ENCODE measurements around the gene RNF149. TPM values are rescaled to one million over a fixed set of nuclear protein-coding genes. Genes with fewer than 3 reads are reported as not detected.
A peak's percentile ranks its signal among the peaks of the same experiment; 100 is the strongest.

RNF149 gene
- total and polyA plus RNA-seq, 2 experiments from 2014 or later = 38.8 to 47.6 TPM

DNA sequence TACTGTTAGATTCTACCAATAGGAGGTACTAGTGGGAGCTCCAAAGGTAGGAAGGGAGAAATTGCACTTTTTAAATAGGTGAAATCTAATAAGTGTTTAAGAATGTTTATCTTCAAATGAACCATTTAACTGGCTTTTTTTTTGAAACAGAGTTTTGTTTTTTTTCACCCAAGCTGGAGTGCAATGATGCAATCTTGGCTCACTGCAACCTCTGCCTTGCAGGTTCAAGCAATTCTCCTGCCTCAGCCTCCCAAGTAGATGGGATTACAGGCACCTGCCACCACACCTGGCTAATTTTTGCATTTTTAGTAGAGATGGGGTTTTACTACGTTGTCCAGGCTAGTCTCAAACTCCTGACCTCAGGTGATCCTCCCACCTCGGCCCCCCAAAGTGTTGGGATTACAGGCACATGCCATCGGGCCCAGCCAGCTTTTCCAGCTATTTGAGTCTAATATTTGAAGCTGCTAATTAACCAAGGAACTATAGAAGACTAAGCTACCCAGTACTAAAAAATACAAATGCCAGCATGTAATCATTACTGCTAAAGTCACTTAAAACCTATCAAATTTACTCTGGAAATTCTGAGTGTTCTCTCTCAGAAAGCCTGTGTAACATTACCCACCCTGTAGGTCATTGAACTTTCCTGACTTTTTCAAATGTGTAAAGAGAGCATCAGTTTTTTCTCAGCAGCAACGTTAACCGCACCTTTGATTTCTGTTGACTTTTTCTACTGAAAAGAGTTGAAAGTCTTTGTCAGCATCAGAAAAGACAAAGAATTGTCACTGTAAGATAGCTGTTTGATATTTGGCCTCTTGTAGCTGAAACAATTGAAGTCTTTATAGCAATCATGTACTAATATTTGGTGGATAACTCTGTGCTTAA is 24.6 kb upstream of the RNF149 start:
- peaks cover 22% of the 10 kb centered on the region for H3K4me1 Mint-ChIP-seq
- no peaks in the 10 kb centered on the region for H4K20me1 ChIP-seq (replicated peaks; ENCODE audit: insufficient read depth)
- no peak overlapping the region for H3K27ac Mint-ChIP-seq
- peaks cover 2% of the 10 kb centered on the region for H3K27me3 Mint-ChIP-seq (ENCODE audit: insufficient read depth, low read depth, poor library complexity)
- TF ChIP-seq CTCF (conservative IDR thresholded peaks at IDR 0.05; ENCODE audit: low read depth in 2 of 2) (peak; percentile 31 to 32; a peak in 3 of 4 replicates), EZH2 (IDR thresholded peaks at IDR 0.05; ENCODE audit: low read depth, unreplicated experiment) (no peak)
- H3K4me3 ChIP-seq = no peak overlapping the region
- H3K36me3 ChIP-seq (ENCODE audit: insufficient read depth) = no peaks in the 10 kb centered on the region
- no peak overlapping the region for H3K4me2 ChIP-seq
- H3K27me3 ChIP-seq (ENCODE audit: insufficient read depth) = no peaks in the 10 kb centered on the region
- H3K4me1 ChIP-seq (ENCODE audit: insufficient read depth) = peaks cover 35% of the 10 kb centered on the region
- DNase-seq (ENCODE audit: low spot score) (peak; percentile 31), ATAC-seq (no peak)
- H3K4me3 Mint-ChIP-seq = no peak overlapping the region
- H3F3A ChIP-seq (replicated peaks; ENCODE audit: low read depth) = 0 out of 2 replicates have a peak, but pooled peaks cover 6% of the 10 kb centered on the region
- H3K9me2 ChIP-seq (ENCODE audit: insufficient read depth) = 0 out of 2 replicates have a peak, but pooled peaks cover 8% of the 10 kb centered on the region
- no peaks in the 10 kb centered on the region for H3K79me2 ChIP-seq (replicated peaks; ENCODE audit: insufficient read depth)
- H2AFZ ChIP-seq = no peak overlapping the region
- H3K36me3 Mint-ChIP-seq (ENCODE audit: low read depth) = no peaks in the 10 kb centered on the region
- no peak overlapping the region for H3K27ac ChIP-seq (ENCODE audit: low read depth)
- H3K9me3 Mint-ChIP-seq = no peaks in the 10 kb centered on the region

DNA sequence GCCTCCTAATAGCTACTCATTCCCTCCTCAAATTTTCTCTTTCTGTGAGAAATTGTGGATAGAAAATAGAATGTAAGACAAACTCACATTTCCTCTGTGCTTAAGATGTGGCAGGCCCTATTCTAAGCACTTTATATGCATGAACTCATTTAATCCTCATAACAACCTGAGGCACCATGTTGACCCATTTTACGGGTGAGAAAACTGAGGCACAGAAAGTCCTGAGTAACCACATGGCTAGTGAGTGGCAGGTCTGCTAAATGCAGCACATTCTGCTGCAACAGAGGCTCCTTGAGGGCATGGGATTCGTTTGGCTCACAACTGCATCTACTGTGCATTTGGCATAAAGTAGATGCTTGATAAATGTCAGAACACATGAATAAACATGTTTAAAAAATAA is 22.7 kb upstream of the RNF149 start:
- H2AFZ ChIP-seq = no peak overlapping the region
- H3K4me3 Mint-ChIP-seq = no peak overlapping the region
- H3K27ac ChIP-seq (ENCODE audit: low read depth) = no peak overlapping the region
- TF ChIP-seq REST (IDR thresholded peaks at IDR 0.05; ENCODE audit: unreplicated experiment) = no peak
- TF ChIP-seq, protein P1, sequence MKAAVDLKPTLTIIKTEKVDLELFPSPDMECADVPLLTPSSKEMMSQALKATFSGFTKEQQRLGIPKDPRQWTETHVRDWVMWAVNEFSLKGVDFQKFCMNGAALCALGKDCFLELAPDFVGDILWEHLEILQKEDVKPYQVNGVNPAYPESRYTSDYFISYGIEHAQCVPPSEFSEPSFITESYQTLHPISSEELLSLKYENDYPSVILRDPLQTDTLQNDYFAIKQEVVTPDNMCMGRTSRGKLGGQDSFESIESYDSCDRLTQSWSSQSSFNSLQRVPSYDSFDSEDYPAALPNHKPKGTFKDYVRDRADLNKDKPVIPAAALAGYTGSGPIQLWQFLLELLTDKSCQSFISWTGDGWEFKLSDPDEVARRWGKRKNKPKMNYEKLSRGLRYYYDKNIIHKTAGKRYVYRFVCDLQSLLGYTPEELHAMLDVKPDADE (IDR thresholded peaks at IDR 0.05) = no peak
- TF ChIP-seq, protein P2, sequence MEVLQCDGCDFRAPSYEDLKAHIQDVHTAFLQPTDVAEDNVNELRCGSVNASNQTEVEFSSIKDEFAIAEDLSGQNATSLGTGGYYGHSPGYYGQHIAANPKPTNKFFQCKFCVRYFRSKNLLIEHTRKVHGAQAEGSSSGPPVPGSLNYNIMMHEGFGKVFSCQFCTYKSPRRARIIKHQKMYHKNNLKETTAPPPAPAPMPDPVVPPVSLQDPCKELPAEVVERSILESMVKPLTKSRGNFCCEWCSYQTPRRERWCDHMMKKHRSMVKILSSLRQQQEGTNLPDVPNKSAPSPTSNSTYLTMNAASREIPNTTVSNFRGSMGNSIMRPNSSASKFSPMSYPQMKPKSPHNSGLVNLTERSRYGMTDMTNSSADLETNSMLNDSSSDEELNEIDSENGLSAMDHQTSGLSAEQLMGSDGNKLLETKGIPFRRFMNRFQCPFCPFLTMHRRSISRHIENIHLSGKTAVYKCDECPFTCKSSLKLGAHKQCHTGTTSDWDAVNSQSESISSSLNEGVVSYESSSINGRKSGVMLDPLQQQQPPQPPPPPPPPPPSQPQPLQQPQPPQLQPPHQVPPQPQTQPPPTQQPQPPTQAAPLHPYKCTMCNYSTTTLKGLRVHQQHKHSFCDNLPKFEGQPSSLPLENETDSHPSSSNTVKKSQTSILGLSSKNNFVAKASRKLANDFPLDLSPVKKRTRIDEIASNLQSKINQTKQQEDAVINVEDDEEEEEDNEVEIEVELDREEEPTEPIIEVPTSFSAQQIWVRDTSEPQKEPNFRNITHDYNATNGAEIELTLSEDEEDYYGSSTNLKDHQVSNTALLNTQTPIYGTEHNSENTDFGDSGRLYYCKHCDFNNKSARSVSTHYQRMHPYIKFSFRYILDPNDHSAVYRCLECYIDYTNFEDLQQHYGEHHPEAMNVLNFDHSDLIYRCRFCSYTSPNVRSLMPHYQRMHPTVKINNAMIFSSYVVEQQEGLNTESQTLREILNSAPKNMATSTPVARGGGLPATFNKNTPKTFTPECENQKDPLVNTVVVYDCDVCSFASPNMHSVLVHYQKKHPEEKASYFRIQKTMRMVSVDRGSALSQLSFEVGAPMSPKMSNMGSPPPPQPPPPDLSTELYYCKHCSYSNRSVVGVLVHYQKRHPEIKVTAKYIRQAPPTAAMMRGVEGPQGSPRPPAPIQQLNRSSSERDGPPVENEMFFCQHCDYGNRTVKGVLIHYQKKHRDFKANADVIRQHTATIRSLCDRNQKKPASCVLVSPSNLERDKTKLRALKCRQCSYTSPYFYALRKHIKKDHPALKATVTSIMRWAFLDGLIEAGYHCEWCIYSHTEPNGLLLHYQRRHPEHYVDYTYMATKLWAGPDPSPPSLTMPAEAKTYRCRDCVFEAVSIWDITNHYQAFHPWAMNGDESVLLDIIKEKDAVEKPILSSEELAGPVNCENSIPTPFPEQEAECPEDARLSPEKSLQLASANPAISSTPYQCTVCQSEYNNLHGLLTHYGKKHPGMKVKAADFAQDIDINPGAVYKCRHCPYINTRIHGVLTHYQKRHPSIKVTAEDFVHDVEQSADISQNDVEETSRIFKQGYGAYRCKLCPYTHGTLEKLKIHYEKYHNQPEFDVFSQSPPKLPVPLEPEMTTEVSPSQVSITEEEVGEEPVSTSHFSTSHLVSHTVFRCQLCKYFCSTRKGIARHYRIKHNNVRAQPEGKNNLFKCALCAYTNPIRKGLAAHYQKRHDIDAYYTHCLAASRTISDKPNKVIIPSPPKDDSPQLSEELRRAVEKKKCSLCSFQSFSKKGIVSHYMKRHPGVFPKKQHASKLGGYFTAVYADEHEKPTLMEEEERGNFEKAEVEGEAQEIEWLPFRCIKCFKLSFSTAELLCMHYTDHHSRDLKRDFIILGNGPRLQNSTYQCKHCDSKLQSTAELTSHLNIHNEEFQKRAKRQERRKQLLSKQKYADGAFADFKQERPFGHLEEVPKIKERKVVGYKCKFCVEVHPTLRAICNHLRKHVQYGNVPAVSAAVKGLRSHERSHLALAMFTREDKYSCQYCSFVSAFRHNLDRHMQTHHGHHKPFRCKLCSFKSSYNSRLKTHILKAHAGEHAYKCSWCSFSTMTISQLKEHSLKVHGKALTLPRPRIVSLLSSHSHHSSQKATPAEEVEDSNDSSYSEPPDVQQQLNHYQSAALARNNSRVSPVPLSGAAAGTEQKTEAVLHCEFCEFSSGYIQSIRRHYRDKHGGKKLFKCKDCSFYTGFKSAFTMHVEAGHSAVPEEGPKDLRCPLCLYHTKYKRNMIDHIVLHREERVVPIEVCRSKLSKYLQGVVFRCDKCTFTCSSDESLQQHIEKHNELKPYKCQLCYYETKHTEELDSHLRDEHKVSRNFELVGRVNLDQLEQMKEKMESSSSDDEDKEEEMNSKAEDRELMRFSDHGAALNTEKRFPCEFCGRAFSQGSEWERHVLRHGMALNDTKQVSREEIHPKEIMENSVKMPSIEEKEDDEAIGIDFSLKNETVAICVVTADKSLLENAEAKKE (CRISPR knock-in tag; IDR thresholded peaks at IDR 0.05) = no peak
- no peak for TF ChIP-seq ZNF331 (CRISPR knock-in tag; IDR thresholded peaks at IDR 0.05; ENCODE audit: low read depth)
- no peak for TF ChIP-seq NANOG (IDR thresholded peaks at IDR 0.05; ENCODE audit: borderline replicate concordance)

More for the DNA sequence above, 22.7 kb upstream of the RNF149 start:
- DNase-seq (ENCODE audit: low spot score) = no peak
- Histone ChIP-seq H3K4me3 (no peak overlapping the region), H3K9me2 (ENCODE audit: insufficient read depth) (peaks cover 14% of the 10 kb centered on the region; the same call in 1 of the 2 replicates), H3K4me2 (peak overlapping the region; percentile 68; the same call in 1 of the 2 replicates), H3K27me3 (ENCODE audit: insufficient read depth) (no peaks in the 10 kb centered on the region), H3K4me1 (ENCODE audit: insufficient read depth) (peaks cover 41% of the 10 kb centered on the region), H3K36me3 (ENCODE audit: insufficient read depth) (no peaks in the 10 kb centered on the region), H3F3A (replicated peaks; ENCODE audit: low read depth) (0 out of 2 replicates have a peak, but pooled peaks cover 6% of the 10 kb centered on the region), H4K20me1 (replicated peaks; ENCODE audit: insufficient read depth) (no peaks in the 10 kb centered on the region), H3K79me2 (replicated peaks; ENCODE audit: insufficient read depth) (no peaks in the 10 kb centered on the region)
- ATAC-seq = no peak
- Mint-ChIP-seq H3K9me3 (no peaks in the 10 kb centered on the region), H3K27me3 (ENCODE audit: insufficient read depth, low read depth, poor library complexity) (peaks cover 2% of the 10 kb centered on the region), H3K4me1 (peaks cover 19% of the 10 kb centered on the region), H3K27ac (no peak overlapping the region), H3K36me3 (ENCODE audit: low read depth) (no peaks in the 10 kb centered on the region)
